GM12891 (cell line): ENCODE results near the gene GAREM1.
"Not testable (repeated sequence)": the region's sequence is repeated elsewhere in the genome, so short reads cannot be mapped to it uniquely, and the experiment has no call there.

ENCODE experiments used
- POLR2A ChIP-seq: IDR thresholded peaks from 2 replicates; pipeline ENCODE4 v1.6.1; 2011; ENCODE audit warnings: low read depth, low read length, control low read depth
- POLR2AphosphoS5 ChIP-seq: IDR thresholded peaks from 2 replicates; pipeline ENCODE4 v1.6.1; 2011; ENCODE audit warnings: low read depth, low read length, control low read depth

DNA sequence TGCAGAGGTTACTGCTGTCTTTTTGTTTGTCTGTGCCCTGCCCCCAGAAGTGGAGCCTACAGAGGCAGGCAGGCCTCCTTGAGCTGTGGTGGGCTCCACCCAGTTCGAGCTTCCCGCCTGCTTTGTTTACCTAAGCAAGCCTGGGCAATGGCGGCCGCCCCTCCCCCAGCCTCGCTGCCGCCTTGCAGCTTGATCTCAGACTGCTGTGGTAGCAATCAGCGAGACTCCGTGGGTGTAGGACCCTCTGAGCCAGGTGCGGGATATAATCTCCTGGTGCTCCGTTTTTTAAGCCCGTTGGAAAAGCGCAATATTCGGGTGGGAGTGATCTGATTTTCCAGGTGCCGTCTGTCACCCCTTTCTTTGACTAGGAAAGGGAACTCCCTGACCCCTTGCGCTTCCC lies 237.3 kb downstream of the GAREM1 start:
- TF ChIP-seq POLR2A, POLR2AphosphoS5: not testable (repeated sequence)
